Ovary (tissue), 1 donor: ENCODE results near the gene SLC26A4.

Source experiments
- EP300 ChIP-seq: sonication (generic); formaldehyde crosslinking; IDR thresholded peaks from one replicate; pipeline ENCODE4 v1.6.1; 2017; ENCODE audit warnings: antibody characterized with exemption
- POLR2A ChIP-seq: fragments of 450-650 bp; IDR thresholded peaks from one replicate; pipeline ENCODE4 v1.6.1; 2017; ENCODE audit warnings: antibody characterized with exemption, mild to moderate bottlenecking, moderate library complexity

- TF ChIP-seq EP300, result no peak
- no peak for TF ChIP-seq POLR2A
Observed at GRCh38 chr7:107758667-107759066, 98.0 kb downstream of the SLC26A4 start.
